ENCODE results near the gene WDR86. TPM values are rescaled to one million over a fixed set of nuclear protein-coding genes. Genes with fewer than 3 reads are reported as not detected.
A peak's percentile ranks its signal among the peaks of the same experiment; 100 is the strongest.

Gene WDR86
- total RNA-seq, 1 experiment from 2014 or later: 8.1 TPM

DNA sequence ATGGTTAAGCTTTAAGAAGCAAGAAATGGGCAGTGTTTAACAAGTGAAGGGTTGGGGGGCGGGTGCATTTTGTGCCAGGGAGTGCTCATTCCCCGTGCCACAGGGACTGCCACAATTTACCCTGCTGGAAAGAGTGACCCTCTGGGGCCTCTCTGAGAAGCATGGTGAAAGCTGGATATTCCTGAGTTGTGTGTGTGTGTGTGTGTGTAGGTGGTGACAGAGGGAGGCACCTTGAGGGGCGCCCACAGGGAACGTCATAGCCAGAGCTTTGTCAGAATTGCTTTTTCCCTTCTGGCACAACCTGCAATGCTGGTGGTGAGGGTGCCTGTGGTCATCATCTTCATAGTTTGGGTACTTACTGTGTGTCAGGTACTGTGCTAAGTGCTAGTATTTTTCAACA is 2.5 kb upstream of the WDR86 start:
- Histone ChIP-seq H2AFZ (ENCODE audit: low read length) (no peak overlapping the region), H3K9me3 (ENCODE audit: control insufficient read depth, low read depth, low read length) (no peaks in the 10 kb centered on the region), H3K23ac (ENCODE audit: insufficient read length, low read depth, low read length) (no peak overlapping the region), H3K23me2 (ENCODE audit: insufficient read length, low read depth, low read length, poor library complexity, severe bottlenecking) (peaks cover 25% of the 10 kb centered on the region), H3K79me2 (ENCODE audit: insufficient read depth, low read length) (no peaks in the 10 kb centered on the region), H2BK20ac (ENCODE audit: low read depth, low read length, poor library complexity, severe bottlenecking) (no peak overlapping the region), H2BK120ac (ENCODE audit: low read depth, low read length, poor library complexity, severe bottlenecking) (no peak overlapping the region), H3K4ac (ENCODE audit: low read depth, low read length) (no peak overlapping the region), H3K4me1 (ENCODE audit: insufficient read depth, low read length) (peaks cover 12% of the 10 kb centered on the region; the same call in 1 of the 2 replicates), H2BK12ac (ENCODE audit: insufficient read length, low read depth, low read length) (no peak overlapping the region), H3K18ac (ENCODE audit: insufficient read length, low read depth, low read length) (no peak overlapping the region), H3K14ac (ENCODE audit: insufficient read depth, low read length) (no peak overlapping the region), H3K4me2 (ENCODE audit: insufficient read depth, insufficient read length, low read length) (no peak overlapping the region), H3T11ph (ENCODE audit: low read length) (no peak overlapping the region), H3K27ac (ENCODE audit: insufficient read length, low read depth, low read length) (no peak overlapping the region), H4K8ac (replicated peaks; ENCODE audit: insufficient read length, low read depth, low read length) (no peak overlapping the region), H3K9ac (ENCODE audit: extremely low read depth, insufficient read length, low read length) (no peak overlapping the region), H4K91ac (ENCODE audit: insufficient read length, low read depth, low read length) (no peak overlapping the region), H2BK15ac (ENCODE audit: low read depth, low read length) (no peak overlapping the region), H4K20me1 (ENCODE audit: control insufficient read depth, insufficient read depth, insufficient read length) (no peaks in the 10 kb centered on the region), H2AK5ac (ENCODE audit: insufficient read length, low read length) (no peak overlapping the region), H2BK5ac (ENCODE audit: insufficient read length, low read length) (no peak overlapping the region), H3K27me3 (ENCODE audit: insufficient read depth, low read length) (peaks cover 8% of the 10 kb centered on the region; the same call in 1 of the 2 replicates), H4K5ac (ENCODE audit: insufficient read length, low read depth, low read length) (no peak overlapping the region), H3K56ac (ENCODE audit: insufficient read length, low read depth, low read length) (no peak overlapping the region), H3K79me1 (ENCODE audit: insufficient read depth, low read depth, low read length, poor library complexity, severe bottlenecking) (no peaks in the 10 kb centered on the region)
- Mint-ChIP-seq H3K9me3 (peaks cover 0 to 3% of the 10 kb centered on the region in 2 experiments; a peak in 1 of 5 replicates), H3K27me3 (ENCODE audit: low read depth) (peaks cover 82% of the 10 kb centered on the region), H3K36me3 (ENCODE audit: insufficient read depth in 1 of 3, low read depth in 3 of 3) (peaks cover 0 to 3% (median 0%) of the 10 kb centered on the region in 3 experiments; a peak in 2 of 7 replicates), H3K4me3 (no peak overlapping the region; a peak in 2 of 5 replicates), H3K4me1 (peaks cover 34 to 36% of the 10 kb centered on the region in 2 experiments), H3K27ac (peak overlapping the region in 1 of 3 experiments; percentile 63; a peak in 1 of 7 replicates)
- WGBS (ENCODE audit: extremely low coverage, insufficient read length, low lambda C conversion rate): no CpG with 5 or more reads among the region's 4 CpGs
- no peak for DNase-seq
- no peak for TF ChIP-seq CTCF (conservative IDR thresholded peaks at IDR 0.05)
